ENCODE data around the gene CABLES1.

Gene CABLES1

DNA sequence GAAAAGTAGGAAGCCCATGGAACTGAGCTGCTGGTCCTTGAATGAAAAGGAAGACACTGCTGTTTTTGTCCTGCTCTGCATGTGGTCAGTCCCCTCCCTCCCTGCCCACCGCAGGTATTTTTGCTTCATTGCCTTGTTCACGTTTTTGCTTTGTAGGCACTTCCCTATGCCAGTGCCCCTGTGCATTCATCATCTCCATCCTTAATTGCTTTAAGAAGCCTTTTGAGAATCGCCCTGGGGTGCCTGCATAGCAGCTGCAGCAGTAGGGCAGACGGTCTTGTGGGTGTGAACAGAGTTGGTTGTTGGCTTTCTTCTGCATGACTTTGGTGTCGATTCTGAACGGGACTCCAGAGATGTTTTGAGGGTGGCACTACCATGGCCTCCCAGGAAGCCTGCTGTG lies 97.0 kb downstream of the CABLES1 start:
- TF ChIP-seq, protein P1, sequence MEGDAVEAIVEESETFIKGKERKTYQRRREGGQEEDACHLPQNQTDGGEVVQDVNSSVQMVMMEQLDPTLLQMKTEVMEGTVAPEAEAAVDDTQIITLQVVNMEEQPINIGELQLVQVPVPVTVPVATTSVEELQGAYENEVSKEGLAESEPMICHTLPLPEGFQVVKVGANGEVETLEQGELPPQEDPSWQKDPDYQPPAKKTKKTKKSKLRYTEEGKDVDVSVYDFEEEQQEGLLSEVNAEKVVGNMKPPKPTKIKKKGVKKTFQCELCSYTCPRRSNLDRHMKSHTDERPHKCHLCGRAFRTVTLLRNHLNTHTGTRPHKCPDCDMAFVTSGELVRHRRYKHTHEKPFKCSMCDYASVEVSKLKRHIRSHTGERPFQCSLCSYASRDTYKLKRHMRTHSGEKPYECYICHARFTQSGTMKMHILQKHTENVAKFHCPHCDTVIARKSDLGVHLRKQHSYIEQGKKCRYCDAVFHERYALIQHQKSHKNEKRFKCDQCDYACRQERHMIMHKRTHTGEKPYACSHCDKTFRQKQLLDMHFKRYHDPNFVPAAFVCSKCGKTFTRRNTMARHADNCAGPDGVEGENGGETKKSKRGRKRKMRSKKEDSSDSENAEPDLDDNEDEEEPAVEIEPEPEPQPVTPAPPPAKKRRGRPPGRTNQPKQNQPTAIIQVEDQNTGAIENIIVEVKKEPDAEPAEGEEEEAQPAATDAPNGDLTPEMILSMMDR (IDR thresholded peaks at IDR 0.05; ENCODE audit: insufficient read depth, missing control alignments) = no peak
- DNase-seq (ENCODE audit: insufficient read length, low spot score) (no peak), FAIRE-seq (no peak)

DNA sequence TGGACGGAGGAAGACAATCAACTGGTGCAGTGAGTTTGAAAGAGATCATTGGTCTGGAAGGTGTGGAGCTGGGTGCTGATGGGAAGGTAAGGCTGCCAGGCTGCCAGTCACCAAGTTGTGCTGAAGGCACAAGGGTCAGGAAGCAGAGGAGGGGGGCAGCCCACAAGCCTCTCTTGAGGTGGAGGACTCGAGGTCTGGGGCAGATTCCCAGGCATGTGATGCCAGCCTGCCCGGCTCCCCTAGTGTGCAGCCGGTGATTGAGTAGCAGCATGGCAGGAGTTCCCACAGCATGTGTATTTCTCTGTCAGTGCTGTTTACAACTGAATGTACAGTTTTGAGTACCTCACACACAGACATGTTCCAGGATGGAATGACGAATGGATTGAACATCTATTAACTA lies 99.3 kb downstream of the CABLES1 start:
- DNase-seq (ENCODE audit: insufficient read length, low spot score) = no peak
- TF ChIP-seq, protein P1 (IDR thresholded peaks at IDR 0.05; ENCODE audit: insufficient read depth, missing control alignments) = no peak
- FAIRE-seq = no peak

DNA sequence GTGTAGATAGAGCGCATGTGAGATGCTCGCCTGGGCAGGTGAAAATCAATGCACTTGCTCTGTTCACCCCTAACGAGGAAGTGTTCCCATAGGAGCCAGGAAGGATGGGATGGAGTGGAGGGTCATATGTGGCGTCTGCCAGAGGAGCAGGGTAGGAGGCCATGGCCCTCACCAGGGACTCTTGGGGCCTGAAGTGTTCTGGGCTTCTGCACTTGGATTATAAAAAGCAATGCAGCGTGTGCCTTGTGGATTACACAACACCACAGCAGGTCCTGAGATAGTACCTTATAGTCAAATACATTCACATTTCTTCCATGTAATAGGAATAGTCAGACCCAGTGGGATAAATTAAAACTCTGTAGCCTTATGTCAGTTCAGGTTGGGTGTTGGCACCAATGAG lies 100.1 kb downstream of the CABLES1 start:
- FAIRE-seq (no peak), DNase-seq (ENCODE audit: insufficient read length, low spot score) (no peak)
- TF ChIP-seq, protein P1 (IDR thresholded peaks at IDR 0.05; ENCODE audit: insufficient read depth, missing control alignments) = no peak

GRCh38 chr18:23235860-23236259 lies 100.6 kb downstream of the CABLES1 start:
- FAIRE-seq (no peak), DNase-seq (ENCODE audit: insufficient read length, low spot score) (no peak)
- TF ChIP-seq, protein P1 (IDR thresholded peaks at IDR 0.05; ENCODE audit: insufficient read depth, missing control alignments) = no peak

- TF ChIP-seq, protein P1 (IDR thresholded peaks at IDR 0.05; ENCODE audit: insufficient read depth, missing control alignments) = no peak
- FAIRE-seq (no peak), DNase-seq (ENCODE audit: insufficient read length, low spot score) (no peak)
Observed at GRCh38 chr18:23236876-23237468, 101.7 kb downstream of the CABLES1 start.

DNA sequence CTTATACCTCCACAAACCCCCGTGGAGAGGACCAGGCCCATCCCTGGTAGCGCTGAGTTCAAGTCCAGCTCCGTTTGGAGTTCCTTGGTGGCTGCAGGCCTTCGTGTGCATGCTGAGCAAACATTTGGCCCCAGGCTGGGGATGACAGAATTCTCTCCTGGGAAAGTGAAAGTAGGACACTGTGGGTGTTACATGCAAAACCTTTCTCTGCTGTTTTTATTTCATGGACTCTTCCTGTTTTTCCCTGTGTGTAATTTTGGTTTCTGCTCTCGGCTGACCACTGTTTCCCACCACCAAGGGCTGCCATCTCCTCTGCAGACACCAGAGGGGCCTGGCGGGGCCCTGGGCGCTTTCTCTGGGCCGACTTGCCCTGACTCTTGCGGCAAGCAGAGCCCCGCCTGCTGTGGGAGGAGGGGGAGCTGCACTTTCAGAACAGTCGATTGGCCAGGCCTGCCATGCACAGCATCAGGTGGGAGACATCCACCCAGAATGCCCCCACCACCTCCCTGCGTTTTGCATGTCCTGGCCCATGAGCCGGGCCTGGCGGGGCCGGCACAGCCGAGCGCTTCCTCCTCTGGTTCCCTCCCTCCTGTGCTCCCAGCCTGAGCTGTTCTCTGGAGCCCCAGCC lies 102.4 kb downstream of the CABLES1 start:
- TF ChIP-seq, protein P1 (IDR thresholded peaks at IDR 0.05; ENCODE audit: insufficient read depth, missing control alignments) = no peak
- DNase-seq (ENCODE audit: insufficient read length, low spot score) (no peak), FAIRE-seq (no peak)

- FAIRE-seq (no peak), DNase-seq (ENCODE audit: insufficient read length, low spot score) (no peak)
- TF ChIP-seq, protein P1 (IDR thresholded peaks at IDR 0.05; ENCODE audit: insufficient read depth, missing control alignments) = no peak
Observed at GRCh38 chr18:23238152-23238531, 102.9 kb downstream of the CABLES1 start.
